HG02970 (cell line): Measurements from ENCODE around the gene NCCRP1.

Experiments used
- ATAC-seq: cut with Tn5 transposase; IDR thresholded peaks from one replicate; pipeline ENCODE4 v1.9.1; 2021; ENCODE audit warnings: mild to moderate bottlenecking, moderate library complexity, moderate number of reproducible peaks; ENCODE audit not compliant: unreplicated experiment, low FRiP score

Gene NCCRP1

DNA sequence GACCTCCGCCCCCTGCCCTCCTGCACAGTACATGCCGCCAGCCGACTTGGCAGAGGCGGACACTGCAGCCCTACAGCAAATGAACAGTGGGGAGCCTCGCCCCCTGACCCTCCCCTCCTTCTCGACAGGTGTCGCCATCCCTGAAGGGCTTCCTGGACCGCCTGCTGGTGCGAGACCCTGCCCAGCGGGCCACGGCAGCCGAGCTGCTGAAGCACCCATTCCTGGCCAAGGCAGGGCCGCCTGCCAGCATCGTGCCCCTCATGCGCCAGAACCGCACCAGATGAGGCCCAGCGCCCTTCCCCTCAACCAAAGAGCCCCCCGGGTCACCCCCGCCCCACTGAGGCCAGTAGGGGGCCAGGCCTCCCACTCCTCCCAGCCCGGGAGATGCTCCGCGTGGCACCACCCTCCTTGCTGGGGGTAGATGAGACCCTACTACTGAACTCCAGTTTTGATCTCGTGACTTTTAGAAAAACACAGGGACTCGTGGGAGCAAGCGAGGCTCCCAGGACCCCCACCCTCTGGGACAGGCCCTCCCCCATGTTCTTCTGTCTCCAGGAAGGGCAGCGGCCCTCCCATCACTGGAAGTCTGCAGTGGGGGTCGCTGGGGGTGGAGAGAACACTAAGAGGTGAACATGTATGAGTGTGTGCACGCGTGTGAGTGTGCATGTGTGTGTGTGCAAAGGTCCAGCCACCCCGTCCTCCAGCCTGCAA, 18.3 kb upstream of the NCCRP1 start:
- no peak for ATAC-seq

DNA sequence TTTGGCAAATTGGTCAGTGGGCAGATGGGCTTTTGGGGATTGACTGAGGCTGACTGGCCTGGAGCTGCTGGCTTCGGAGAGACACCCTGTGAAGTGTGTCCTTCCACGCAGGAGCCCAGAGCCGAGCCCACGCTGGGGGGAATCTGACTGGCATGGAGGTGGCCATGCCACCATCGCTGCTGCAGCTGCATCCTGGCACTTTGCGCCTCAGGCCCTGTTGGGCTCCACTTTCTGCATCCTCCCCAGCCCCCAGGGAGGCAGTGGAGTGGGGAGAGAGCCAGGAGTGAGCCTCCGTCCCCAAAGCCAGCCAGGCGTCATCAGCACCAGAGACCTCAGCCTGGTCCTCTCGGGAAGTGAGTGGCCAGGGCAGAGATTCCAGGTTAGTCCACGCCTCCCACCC, 17.0 kb upstream of the NCCRP1 start:
- ATAC-seq: no peak

DNA sequence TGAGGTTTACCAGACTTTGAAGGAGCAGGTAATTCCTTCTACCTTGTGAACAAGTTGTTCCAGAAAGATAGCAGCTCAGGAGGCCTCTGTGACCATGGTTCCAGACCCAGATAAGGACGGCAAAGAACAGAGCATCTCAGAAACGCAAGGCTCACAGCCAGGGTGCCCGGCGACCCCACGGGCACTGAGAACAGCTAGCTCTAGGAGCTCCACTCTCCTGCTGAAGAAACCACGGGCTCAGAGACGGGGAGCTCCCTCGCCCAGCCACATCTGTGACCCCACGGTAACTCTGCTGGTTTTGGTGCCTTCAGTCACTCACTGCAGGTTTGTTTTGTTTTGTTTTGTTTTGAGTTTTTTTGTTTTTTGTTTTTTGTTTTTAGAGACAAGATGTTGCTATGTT, 16.0 kb upstream of the NCCRP1 start:
- no peak for ATAC-seq

DNA sequence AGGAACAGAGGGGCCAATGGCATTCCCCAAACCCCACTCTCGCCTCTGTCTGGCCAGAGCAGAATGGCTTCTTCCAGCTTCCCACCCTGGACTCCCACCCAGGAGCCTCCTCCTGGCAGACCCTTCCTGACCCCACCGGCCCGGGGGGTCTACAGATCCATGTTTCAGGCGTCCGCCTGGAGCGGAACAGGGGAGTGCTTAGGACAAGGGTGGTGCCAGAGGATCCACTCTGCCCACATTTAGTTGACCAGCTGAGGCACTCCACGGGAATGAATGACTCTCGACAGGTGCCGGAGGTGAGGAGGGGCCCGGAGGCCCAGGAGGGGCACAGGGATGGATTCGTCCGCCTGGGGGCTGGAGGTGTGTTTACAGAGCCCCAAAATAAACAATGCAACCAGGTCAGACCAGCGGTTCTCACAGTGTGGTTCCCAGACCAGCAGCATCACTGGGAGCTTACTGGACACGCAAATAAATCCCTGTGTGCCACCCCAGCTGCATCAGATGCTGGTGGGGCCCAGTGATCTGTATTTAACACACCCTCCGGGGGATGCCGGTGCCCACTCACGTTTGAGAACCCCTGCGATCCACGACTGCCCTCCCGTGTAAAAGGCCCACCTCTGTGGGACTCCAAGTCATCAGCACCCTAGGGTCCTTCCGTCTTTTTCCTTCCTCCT, 15.1 kb upstream of the NCCRP1 start:
- no peak for ATAC-seq

DNA sequence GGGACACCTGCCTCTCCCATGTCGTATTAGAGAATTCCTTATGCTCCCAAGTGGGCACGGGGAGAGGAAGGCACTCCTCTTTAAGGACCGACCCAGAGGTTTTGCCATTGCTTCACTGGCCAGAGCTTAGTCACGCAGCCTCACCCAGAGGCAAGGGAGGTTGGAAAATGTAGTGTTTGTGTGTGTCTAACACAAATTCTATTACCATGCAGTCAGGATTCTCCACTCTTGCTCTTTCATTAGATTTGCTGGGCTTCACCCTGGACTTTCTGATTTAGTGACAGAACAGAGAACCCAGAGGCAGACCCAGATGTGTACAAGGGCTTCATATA, 14.6 kb upstream of the NCCRP1 start:
- no peak for ATAC-seq

DNA sequence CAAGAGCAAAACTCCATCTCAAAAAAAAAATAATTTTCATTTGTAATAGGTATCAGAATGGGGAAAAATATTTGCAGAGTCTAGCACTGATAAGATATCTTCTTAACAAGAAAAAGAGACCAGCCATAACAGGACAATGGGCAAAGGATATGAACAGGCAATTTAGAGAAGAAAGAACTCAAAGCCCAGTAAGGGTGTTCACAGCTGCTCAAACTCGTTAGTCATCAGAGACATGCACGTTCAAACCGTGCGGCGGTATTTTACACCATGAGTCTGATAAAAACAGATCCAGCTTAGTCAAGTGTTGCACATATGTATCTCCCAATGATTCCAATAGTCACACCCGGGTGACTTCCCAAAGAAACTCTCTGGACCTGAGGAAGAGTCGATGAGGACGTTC, 13.7 kb upstream of the NCCRP1 start:
- no peak for ATAC-seq

DNA sequence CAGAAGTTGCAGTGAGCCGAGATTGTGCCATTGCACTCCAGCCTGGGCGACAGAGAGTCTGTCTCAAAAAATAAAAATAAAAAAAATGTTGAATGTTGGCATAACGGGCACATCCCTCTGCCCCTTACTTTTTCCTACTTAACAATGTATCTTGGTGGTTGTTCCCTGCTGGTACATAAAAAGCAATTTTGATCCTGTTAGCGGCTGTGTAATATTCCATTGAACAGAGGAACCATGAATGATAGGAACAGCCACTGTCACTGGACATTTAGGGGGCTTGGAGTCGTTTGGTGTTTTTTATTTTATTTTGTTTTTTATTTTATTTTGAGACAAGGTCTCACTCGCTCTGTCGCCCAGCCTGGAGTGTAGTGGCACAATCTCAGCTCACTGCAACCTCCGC, 10.4 kb upstream of the NCCRP1 start:
- no peak for ATAC-seq

DNA sequence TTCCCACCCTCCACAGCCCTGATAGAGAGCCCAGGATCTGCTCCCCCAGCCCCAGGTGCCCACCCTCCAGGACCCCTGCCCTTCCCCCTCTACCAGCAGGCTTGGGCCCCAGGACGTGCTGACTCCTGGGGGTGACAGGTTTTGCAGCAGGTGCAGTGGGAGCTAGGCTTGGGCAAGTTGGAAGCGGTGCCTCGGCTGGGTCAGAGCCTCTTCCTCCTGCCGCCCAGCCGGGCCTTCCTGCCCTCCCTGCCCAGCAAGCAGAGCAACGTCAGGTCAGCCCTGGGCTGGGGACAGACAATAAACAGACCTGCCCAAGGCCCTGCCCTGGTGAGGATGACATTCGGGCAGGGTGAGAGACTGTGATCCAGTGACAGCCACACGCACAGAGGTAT, 9.2 kb upstream of the NCCRP1 start:
- ATAC-seq: no peak

DNA sequence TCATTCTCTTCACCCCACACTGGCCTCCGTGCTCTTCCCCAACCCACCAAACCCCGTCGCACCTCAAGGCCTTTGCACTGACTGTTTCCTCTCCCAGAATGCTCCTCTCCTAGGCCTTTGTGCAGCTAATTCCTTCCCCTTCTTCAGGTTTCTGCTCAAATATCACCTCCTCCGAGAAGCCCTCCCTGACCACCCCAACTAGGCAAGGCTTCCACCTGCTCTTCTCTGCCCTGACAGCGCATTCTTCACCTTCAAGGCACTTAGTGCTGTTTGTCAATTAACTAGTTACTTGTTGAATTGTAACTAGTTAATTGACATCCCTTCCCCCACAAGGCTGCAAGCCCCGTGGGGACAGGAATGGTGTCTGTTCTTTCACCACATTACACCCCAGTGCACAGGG, 7.8 kb upstream of the NCCRP1 start:
- ATAC-seq: no peak

DNA sequence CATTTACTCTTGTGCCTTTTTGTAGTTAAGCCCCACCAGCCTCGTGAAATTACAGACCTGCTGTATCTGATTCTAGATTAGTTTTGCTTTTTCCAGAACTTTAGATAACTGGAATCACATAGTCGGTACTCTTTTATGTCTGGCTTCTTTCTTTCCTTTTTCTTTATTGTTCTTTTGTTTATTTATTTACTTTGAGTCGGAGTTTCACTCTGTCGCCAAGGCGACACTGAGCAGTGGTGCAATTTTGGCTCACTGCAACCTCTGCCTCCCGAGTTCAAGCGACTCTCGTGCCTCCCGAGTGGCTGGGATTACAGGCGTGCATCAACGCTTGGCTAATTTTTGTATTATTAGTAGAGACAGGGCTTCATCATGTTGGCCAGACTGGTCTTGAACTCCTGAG, 6.0 kb upstream of the NCCRP1 start:
- no peak for ATAC-seq

DNA sequence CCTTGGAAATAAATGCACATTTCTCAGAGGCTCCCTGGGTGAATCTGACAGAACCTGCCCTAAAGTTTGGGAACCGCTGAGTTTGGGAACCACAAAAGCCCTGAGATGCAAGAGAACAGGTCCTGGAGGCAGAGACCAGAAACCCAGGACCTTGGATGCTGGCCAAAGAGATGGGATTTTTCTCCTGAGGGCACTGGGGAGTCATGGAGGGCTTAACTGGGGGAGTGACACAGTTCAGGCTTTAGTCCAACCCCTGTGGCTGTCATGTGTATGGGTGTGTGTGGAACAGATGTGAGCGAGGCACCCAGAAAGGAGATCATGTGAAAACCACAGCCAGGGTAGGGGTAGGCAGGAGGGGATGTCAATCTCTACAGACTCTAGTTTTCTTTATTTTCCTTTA, 3.9 kb upstream of the NCCRP1 start:
- ATAC-seq: no peak

DNA sequence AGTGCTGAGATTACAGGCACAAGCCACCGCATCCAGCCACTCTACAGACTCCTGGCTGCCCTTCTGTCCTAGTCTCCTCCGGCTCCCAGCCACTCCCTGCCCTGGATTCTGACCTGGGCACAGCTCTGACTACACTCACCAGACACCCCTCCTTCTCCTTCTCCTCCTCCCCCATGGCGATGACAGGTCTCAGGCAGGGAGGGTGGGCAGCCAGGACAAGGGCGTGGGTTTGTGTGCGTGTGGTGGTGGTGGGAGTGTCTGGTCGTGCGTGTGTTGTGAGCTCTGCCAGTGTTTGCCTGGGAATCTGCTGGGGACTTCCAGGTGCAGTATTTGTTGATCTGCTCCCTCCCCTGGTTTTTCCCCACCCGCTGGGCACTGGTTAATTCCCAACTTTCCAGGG, 3.0 kb upstream of the NCCRP1 start:
- no peak for ATAC-seq

DNA sequence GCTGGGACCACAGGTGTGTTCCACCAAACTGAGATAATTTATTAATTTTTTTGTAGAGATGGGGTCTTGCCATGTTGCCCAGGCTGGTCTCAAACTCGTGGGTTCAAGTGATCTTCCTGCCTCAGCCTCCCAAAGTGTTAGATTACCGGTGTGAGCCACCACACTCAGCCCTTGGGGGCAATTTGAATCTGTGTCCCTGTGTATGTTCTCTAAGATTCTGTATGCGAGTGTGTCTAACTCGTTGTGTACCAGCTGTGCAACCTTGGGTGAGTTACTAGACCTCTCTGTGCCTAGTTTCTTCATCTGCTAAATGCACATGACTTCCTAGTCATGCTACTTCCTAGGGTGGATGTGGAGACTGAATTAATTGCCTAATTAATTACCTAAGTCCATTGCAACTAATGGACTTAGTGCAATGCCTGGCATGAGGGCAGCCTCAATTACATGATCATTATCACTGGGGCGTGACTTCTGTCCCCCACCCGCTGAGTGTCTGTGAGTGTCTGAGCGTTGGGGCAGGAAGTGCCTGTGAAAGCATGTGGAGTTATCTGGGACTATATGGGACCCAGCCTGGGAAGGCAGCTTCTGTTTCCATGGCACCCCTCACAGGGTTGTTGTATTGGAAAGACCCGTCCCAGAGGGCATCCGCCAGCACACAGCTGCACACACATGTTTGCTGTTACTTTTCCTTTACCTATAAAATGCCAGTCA, 1.8 kb upstream of the NCCRP1 start:
- no peak for ATAC-seq

DNA sequence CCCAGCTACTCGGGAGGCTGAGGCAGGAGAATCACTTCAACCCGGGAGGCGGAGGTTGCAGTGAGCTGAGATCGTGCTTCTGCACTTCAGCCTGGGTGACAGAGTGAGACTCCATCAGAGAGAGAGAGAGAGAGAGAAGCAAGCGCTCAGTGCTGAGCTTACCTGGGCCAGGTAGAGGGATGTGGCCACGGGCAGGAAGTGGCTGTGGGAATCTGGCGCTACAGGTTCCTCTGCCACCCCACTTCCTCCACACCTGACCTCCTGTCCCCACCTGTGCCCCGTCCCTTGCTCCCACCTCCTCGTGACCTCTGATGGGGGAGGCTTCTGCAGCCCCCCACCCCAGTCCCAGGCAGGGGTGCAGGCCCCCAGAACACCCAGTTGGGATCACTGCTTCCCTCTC, 1.0 kb upstream of the NCCRP1 start:
- ATAC-seq: no peak

DNA sequence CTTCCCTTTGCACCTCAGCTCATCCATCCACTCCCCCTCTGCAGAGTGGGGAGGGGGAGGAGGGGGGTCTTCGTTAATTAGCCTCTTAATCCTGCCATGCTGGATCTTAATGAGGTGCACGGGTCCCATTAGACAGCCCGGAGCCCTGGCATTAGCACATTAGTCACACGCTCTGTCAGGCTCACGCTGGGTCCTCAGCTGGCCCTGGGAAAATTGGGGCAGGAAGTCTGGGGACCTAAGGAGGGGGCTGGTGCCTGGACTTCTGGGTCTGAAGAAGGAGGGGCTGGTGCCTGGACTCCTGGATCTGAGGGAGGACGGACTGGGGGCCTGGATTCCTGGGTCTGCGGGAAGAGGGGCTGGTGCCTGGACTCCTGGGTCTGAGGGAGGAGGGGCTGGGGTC, 444 bp upstream of the NCCRP1 start:
- ATAC-seq: no peak

DNA sequence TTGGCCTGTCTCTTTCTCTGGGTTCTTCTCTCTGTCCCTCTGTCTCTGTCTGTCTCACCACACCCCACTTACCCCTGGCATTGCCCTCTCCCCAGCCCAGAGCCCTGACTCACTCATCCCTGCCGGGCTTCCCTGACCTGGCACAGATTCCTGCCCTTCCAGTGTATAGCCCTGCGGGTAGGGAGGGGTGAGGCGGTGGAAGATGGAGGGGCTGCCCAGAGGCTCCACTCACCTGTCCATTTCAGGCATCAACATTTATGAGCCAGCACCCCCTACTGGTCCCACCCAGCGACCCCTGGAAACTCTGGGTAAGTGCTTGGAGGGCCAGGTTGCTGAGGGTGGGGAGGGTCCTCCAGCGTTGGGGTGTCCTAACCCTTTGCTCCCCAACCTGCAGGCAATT, 1.0 kb downstream of the NCCRP1 start:
- no peak for ATAC-seq

DNA sequence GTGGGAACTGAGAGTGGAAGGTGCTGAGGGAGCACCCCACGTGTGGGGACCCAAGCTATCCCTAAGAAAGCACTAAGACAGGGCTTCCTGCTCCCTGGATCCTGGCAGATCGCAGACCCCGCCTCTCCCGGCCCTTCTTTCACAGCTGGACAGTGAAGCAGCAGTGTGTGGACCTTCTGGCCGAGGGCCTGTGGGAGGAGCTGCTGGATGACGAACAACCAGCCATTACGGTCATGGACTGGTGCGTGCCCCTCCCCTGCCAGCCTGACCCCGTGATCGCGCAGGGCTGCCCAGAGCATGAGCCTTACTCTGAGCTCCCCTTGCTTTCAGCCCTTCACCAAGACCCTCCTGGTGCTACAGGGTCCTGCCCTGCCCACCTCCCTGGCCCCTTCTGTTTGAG, 2.3 kb downstream of the NCCRP1 start:
- no peak for ATAC-seq

DNA sequence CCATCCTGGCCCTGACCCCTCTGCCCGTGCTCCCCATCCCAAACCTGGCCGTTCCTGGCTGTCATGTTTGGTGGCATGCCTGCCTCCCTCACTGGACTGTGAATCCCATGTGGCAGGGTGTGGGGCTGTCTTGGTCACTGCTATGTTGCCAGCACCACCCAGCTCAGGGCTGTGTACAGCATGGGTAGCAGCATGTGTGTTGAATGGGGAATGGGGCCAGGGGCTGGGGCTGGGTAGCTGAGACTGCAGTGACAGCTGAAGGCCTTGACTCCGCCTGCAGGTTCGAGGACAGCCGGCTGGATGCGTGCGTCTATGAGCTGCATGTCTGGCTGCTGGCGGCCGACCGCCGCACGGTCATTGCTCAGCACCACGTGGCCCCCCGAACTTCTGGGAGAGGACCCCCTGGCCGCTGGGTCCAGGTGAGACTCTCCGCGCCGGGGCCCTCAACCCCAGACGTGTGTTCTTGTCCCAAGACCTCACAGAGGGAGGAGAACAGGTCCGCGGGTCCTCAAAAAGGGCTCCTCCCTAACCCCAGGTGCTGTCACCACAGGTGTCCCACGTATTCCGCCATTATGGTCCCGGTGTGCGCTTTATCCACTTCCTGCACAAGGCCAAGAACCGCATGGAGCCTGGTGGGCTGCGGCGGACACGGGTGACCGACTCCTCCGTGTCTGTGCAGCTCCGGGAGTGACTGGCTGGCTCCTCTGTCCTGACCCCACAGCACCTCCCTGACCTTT, 3.5 kb downstream of the NCCRP1 start:
- ATAC-seq: no peak

DNA sequence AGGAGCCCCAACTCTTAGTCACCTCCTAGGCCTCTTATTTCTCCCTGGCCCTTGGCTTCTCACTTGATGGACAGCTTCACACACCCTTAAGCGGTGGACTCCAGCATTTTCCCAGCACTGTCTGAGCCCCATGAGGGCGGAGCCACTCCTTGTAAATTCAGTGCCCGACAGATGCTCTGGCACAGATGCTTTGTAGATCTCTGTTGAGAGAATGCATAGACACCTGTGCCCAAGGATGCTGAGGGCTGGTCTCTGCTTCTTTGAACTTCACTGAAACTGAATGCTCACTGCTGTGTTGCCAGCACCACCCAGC, 4.0 kb downstream of the NCCRP1 start:
- no peak for ATAC-seq

DNA sequence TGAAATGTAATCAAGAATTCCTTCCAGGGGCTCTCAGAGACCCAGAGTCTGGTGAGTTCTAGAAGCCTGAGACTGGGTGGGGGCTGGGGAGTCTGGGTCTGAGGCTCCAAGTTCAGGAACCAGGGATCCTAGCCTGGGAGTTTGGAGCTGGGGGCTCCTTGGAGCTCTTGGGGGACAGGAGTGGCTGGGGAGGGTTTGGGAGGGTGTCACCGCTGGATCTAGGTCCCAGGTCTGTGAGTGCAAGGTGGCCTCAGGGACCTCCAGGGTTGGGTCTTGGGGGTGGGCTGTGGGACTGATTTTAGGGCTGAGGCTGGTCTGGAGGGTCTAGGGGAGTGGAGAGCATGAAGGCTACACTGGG, 6.2 kb downstream of the NCCRP1 start:
- no peak for ATAC-seq
